GM21529 (cell line): ENCODE measurements around the gene ABHD6.

Experiments
- ATAC-seq: cut with Tn5 transposase; IDR thresholded peaks from one replicate; pipeline ENCODE4 v1.9.1; 2021; ENCODE audit not compliant: unreplicated experiment

The ABHD6 gene

GRCh38 chr3:58307639-58308215 is 70.1 kb downstream of the ABHD6 start:
- ATAC-seq, result no peak

DNA sequence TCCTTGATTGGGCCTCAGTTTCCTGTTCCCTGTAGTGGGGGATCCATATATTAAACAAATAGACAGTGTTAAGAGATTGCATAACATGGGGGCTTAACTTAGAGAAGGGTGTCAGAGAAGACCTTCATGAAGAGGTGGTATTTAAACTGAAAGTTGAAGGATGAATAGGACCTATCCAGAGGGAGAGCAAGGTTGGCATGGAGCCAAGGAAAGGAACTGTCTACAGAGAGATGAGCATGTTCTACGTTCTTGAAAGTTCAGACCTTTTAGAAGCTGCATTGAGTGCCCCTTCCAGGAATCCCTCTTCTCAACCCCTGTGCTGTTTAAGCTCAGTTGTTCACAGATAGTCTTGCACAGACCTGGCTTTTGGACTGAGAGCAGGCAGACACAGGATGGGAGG is 71.1 kb downstream of the ABHD6 start:
- no peak for ATAC-seq

DNA sequence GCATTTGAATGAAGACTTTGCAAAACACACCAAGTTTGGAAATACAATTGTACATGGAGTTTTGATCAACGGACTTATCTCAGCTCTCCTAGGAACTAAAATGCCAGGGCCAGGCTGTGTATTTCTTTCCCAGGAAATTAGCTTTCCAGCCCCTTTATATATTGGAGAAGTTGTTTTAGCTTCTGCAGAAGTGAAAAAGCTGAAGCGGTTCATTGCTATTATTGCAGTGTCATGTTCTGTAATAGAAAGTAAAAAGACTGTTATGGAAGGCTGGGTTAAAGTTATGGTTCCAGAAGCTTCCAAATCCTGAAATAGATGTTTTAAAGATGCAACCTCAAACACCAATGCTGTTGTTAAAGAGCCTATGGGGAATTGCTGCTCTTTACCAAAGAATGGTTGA is 80.2 kb downstream of the ABHD6 start:
- ATAC-seq, result no peak

DNA sequence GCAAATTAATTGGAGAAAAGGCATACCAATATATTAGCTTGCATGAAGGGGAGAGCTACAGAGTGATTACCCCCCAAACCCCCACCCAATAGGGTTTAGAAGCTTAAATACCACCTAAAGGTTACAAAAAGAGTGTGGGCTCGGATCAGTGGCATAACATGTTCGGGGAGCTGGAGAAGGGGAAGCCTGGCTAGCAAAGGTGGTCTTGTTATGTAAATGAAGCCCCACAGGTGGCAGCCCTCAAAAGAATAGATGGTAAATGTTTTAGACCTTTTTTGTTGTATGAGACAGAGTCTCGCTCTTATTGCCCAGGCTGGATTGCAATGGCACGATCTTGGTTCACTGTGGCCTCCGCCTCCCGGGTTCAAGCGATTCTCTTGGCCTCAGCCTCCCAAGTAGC is 84.2 kb downstream of the ABHD6 start:
- ATAC-seq, result no peak

GRCh38 chr3:58322793-58323192 is 85.2 kb downstream of the ABHD6 start:
- ATAC-seq, result no peak

DNA sequence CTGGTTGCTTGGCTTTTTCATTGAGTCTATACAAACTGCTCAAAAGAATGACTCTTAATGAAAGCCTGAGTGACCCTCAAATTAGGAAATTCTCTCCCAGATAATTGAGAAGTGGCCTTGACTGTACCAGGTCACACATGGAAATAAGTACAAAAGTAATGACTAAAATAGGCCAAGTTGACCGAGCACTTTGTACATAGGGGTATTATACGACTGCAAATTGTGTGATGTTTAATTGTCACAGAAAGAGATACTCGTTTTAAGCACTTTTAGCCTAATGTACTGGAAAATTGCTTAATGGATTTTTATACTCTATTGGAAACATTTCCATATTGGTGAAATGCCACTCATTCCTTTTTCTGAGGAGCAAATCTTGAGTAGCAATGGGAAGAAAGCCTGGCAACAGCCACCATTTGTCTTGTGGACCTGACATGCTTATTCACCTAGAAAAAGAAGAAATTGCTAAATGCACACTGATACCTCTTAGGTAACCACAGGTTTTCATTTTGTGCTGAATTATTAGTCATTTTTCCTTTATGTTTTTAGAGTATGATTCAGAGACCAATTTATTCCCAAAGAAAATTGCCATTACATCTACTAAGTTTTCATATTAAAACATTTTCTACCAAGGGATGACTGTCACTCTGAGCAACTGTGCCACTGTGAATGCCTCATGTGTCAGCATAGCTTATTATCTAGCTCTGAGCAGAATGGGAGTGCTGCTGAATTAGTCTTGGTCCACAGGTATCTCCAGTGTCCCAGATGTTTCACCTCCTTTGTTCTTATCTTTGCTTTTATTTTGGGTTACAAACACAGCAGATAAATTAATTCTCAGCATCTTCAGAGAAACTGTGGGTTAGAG is 86.2 kb downstream of the ABHD6 start:
- ATAC-seq, result no peak

- no peak for ATAC-seq
Observed at GRCh38 chr3:58324391-58325390, 87.1 kb downstream of the ABHD6 start.

- no peak for ATAC-seq
Observed at GRCh38 chr3:58325525-58325992, 88.0 kb downstream of the ABHD6 start.

- no peak for ATAC-seq
Observed at GRCh38 chr3:58326267-58326900, 88.8 kb downstream of the ABHD6 start.

DNA sequence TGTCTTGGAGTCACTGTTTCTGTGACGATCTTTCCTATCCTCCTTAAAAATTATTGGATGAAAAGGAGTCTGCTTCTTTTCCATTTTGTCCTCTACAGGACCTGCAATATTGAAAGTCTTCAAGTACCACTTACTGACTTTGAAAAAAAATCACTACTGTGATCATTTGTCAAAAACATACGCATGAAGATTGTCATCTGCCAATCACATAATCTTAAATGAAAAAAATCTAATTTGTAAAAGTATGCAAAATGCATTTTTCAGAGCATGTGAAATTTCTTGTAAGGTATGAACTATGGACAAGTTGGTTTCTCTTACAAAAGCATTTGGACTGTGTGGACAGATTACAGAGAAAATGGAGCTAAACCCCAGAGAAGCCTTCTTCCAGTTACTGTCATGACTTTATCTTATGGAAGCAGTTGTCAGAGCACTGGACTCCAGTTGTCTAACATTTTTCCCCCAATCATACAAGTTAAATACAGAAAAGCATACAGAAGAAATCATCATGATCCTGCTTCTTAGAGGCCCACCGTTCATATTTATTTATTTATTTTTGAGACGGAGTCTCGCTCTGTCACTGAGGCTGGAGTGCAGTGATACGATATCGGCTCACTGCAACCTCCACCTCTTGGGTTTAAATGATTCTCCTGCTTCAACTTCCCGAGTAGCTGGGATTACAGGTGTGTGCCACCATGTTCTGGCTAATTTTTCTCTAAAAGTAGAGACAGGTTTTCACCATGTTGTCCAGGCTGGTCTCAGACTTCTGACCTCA is 91.7 kb downstream of the ABHD6 start:
- ATAC-seq, result no peak

DNA sequence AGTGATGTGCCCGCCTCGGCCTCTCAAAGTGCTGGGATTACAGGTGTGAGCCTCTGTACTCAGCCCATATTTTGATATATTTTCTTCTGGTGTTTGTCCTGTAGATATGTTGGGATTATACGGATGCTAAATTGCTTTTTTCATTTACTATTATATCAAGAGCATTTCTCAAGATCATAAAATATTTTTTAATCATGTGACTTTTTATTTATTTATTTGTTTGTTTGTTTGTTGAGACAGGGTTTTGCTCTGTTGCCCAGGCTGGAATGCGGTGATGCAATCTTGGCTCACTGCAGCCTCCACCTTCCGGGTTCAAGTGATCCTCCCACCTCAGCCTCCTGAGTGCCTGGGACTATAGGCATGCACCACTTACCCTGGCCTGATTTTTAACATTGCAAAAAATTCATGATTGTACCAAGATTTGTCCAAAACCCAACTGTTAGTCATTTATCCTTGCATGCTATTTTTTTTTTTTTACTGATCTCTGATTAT is 92.4 kb downstream of the ABHD6 start:
- ATAC-seq, result no peak

- ATAC-seq, result no peak
Observed at GRCh38 chr3:58331593-58332152, 94.1 kb downstream of the ABHD6 start.

DNA sequence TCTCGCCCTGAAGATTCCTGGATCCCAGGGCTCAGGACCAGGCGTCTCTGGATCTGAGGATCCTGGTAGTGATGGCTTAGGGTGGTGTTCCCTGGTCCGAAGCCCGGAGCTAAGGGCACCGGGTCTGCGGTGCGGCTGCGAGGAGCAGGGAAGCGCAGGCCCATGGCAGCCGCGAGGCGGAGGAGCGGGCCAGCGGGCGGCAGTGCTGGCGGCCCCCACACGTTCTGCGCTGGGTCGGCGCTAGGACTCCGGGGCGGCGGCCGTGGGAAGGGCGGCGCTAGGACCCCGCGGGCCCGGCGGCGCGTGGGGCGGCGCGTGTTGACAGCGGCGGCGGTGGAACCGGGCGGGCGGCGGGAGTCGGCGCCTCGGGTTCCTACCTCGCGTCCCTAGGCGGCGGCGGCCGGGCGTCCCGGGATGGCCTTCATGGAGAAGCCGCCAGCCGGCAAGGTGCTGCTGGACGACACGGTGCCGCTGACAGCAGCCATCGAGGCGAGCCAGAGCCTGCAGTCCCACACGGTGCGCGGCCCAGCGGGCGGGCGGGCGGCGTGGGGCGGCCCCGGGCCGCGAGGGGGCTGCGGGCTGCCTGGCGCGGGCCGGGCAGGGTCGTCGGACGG is 95.1 kb downstream of the ABHD6 start, which contains the start of gene PXK:
PXK (plus strand) TSS at position 318 of the 614 bp plus-strand sequence; CDS start at position 415, 97 bp downstream.
- peak; percentile 89 for ATAC-seq

GRCh38 chr3:58333206-58334012 is 95.8 kb downstream of the ABHD6 start:
- peak; percentile 53 for ATAC-seq

- no peak for ATAC-seq
Observed at GRCh38 chr3:58334013-58334321, 96.4 kb downstream of the ABHD6 start.

- ATAC-seq, result no peak
Observed at GRCh38 chr3:58334506-58334884, 96.9 kb downstream of the ABHD6 start.

- ATAC-seq, result no peak
Observed at GRCh38 chr3:58335652-58335947, 98.0 kb downstream of the ABHD6 start.

GRCh38 chr3:58336135-58336882 is 98.7 kb downstream of the ABHD6 start:
- ATAC-seq, result no peak
